Tibial artery (tissue), 4 donors: ENCODE measurements around the gene TACO1.

ENCODE experiments used
- DNase-seq, 2 donors: peaks; one replicate each; pipeline ENCODE4 v3.0.0-alpha.2; 2019
- H3K27ac ChIP-seq, 2 donors: fragments of 200-600 bp; sonication (generic) in 1 of 2; 1 replicate in 1 of 2; 2 replicates in 1 of 2; pipeline ENCODE4 v1.5.1; 2018 to 2019; ENCODE audit warnings: mild to moderate bottlenecking in 1 of 2
- H3K27me3 ChIP-seq, 2 donors: fragments of 200-600 bp; sonication (generic) in 1 of 2; one replicate each; pipeline versions ENCODE4 v1.5.1 to v1.6.0; 2016 to 2019
- H3K36me3 ChIP-seq, 3 donors: fragments of 200-600 bp; sonication (generic) in 2 of 3; one replicate each; pipeline ENCODE4 v1.5.1; 2016 to 2019; ENCODE audit warnings: mild to moderate bottlenecking in 2 of 3
- H3K4me1 ChIP-seq, 4 donors: fragments of 200-600 bp; sonication (generic) in 2 of 4; 1 replicate in 3 of 4; 2 replicates in 1 of 4; pipeline ENCODE4 v1.5.1; 2016 to 2019
- H3K4me3 ChIP-seq, 2 donors: fragments of 200-600 bp; sonication (generic) in 1 of 2; 1 replicate in 1 of 2; 2 replicates in 1 of 2; pipeline ENCODE4 v1.5.1; 2018 to 2019; ENCODE audit warnings: mild to moderate bottlenecking in 2 of 2
- H3K9me3 ChIP-seq, 3 donors: fragments of 200-600 bp; sonication (generic) in 1 of 3; one replicate each; pipeline ENCODE4 v1.5.1; 2016 to 2019
- intact Hi-C: fragments of 100-400 bp; cut with DNase I; formaldehyde crosslinking; loops from one replicate; pipeline ENCODE4 v1.15.0; 2023; ENCODE audit warnings: low total_unique reads
- TF ChIP-seq, protein P1 (sequence below), 2 experiments: fragments of 200-600 bp in 1 of 2; fragments of 450-650 bp in 1 of 2; IDR thresholded peaks; one replicate each; pipeline ENCODE4 v1.5.1; 2017 to 2019; ENCODE audit warnings: antibody characterized with exemption in 2 of 2, mild to moderate bottlenecking in 1 of 2, moderate library complexity in 1 of 2

TACO1 gene

DNA sequence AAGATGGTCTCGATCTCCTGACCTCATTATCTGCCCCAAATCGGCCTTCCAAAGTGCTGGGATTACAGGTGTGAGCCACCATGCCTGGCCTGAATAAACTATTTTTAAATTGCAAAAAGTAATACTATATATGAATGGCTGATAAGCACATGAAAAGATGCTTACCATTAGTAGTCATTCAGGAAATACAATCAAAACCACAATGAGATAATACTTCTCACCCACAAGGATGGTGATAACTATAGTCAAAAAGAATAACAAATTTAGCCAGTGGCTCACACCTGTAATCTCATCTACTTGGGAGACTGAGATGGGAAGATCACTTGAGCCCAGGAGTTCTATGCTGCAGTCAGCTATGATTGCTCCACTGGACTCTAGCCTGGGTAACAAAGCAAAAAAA lies 2.4 kb upstream of the TACO1 start:
- intact Hi-C loops, result no loop called here
- no peaks in the 10 kb centered on the region for H3K27me3 ChIP-seq

DNA sequence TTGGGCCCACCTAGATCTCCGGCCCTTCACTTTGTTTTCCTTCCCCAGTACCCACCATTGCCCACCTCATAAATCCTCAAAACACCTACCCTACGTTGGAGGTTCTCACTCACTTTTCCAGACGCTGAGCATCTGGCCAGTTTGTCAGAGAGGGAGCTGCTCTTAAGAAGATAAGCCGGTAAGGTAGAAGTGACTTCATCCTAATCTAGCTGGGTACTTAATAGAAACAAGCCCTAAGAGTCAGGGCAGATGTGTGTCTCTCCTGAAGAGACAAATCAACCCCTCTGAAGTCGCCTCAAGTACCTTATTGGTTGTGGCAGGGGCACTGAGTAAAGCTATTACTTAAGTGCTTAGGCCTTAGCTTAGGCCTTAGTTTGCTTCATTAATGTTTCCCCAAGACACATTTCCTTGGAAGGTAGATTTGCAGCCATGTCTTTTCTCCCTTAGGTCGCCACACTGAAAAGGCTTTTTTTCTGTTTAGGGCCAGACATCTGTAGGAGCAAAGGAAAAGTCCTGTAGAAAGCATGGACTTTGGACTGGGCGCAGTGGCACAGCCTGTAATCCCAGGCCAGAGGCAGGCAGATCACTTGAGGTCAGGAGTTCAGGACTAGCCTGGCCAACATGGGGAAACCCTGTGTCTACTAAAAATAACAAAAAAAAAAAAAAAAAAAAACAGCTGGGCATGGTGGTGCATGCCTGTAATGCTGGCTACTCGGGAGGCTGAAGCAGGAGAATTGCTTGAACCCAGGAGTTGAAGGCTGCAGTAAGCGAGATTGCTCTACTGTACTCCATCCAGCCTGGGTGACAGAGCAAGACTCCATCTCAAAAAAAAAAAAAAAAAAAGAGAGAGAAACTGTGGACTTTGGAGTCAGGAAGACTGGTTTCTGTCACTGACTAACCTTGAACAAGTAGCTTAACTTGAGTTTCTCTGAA lies 1.0 kb downstream of the TACO1 start:
- intact Hi-C loops, result no loop called here
- DNase-seq, result no peak

More for the DNA sequence above, 2.4 kb upstream of the TACO1 start:
- Histone ChIP-seq H3K9me3 (no peaks in the 10 kb centered on the region), H3K36me3 (peaks cover 0 to 12% (median 9%) of the 10 kb centered on the region in 3 donors), H3K27ac (no peak overlapping the region), H3K4me3 (no peak overlapping the region), H3K4me1 (peaks cover 0 to 17% (median 7%) of the 10 kb centered on the region in 4 donors)
- DNase-seq, result no peak
- TF ChIP-seq, protein P1, sequence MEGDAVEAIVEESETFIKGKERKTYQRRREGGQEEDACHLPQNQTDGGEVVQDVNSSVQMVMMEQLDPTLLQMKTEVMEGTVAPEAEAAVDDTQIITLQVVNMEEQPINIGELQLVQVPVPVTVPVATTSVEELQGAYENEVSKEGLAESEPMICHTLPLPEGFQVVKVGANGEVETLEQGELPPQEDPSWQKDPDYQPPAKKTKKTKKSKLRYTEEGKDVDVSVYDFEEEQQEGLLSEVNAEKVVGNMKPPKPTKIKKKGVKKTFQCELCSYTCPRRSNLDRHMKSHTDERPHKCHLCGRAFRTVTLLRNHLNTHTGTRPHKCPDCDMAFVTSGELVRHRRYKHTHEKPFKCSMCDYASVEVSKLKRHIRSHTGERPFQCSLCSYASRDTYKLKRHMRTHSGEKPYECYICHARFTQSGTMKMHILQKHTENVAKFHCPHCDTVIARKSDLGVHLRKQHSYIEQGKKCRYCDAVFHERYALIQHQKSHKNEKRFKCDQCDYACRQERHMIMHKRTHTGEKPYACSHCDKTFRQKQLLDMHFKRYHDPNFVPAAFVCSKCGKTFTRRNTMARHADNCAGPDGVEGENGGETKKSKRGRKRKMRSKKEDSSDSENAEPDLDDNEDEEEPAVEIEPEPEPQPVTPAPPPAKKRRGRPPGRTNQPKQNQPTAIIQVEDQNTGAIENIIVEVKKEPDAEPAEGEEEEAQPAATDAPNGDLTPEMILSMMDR (IDR thresholded peaks at IDR 0.05), result no peak

DNA sequence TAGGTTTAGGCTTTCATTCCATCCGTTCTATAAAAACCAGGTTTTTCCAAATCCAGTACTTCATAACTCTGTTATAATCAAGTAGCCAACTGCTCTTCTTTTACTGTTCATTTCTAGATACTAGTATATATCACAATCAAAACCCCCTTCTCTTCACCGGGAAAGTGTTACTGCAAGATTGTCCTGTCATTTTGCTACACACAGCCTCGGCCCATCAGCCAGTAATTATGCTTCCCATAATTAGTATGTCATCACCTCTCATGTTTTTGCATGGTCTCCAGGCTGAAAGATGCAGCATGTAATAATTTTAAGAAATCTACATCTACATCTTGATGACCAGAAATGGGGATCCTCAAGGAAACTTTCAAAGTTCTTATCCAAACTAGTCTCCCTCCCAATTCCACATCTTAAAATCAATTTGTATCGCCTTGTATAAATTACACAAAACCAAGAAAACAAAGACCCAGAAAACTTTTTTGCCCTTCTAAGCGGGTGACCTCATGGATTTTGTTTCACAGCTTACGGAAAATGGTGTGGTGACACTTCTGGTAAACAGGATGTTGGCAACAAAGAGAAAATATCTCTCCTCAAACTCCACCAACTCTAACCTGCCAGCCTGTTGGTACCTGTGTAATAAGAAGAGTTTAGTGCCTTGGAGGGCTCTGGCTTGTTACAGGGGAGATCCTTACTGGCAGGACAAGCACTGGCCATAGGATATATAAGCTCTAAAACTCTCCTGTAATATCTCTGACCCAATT lies 9.3 kb downstream of the TACO1 start:
- no peaks in the 10 kb centered on the region for H3K4me1 ChIP-seq
- intact Hi-C loops, result loop anchor here (5.0 kb wide), 1 partner anchor 183 kb away; no protein-coding TSS in a partner anchor
- peaks cover 34 to 63% (median 41%) of the 10 kb centered on the region in 3 donors for H3K36me3 ChIP-seq
- TF ChIP-seq, protein P1 (IDR thresholded peaks at IDR 0.05), result no peak
- no peak overlapping the region for H3K27ac ChIP-seq
- H3K9me3 ChIP-seq, result no peaks in the 10 kb centered on the region
- no peak for DNase-seq
- no peak overlapping the region for H3K4me3 ChIP-seq
- H3K27me3 ChIP-seq, result no peaks in the 10 kb centered on the region

More for the DNA sequence above, 1.0 kb downstream of the TACO1 start:
- Histone ChIP-seq H3K27me3 (no peaks in the 10 kb centered on the region), H3K36me3 (peaks cover 21 to 37% (median 27%) of the 10 kb centered on the region in 3 donors), H3K4me1 (peaks cover 0 to 17% (median 7%) of the 10 kb centered on the region in 4 donors), H3K27ac (peak overlapping the region; percentile 89 to 91), H3K4me3 (peak overlapping the region; percentile 78 to 88), H3K9me3 (no peaks in the 10 kb centered on the region)
- TF ChIP-seq, protein P1 (IDR thresholded peaks at IDR 0.05), result no peak

DNA sequence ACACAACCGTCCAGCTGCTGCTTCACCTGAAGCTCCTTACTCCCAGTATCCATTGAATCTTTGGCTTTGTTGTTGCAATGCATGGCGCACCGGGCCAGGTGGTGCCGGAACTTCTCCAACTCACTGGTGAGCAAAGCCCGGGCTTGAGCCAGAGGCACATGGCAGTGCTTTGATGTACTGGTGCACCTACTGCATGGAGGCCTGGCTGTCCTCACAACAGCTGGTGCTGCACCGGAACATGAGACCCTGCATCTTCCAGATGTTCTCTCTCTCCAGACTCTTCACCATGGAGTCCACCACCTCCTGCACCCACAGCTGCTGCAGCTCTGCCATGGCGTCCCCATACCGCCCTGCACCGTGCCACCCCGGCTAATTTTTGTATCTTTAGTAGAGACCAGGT lies 10.2 kb downstream of the TACO1 start:
- H3K36me3 ChIP-seq, result peaks cover 25 to 54% (median 32%) of the 10 kb centered on the region in 3 donors
- intact Hi-C loops, result loop anchor here (5.0 kb wide), 1 partner anchor 184 kb away; no protein-coding TSS in a partner anchor
- no peak overlapping the region for H3K4me3 ChIP-seq

DNA sequence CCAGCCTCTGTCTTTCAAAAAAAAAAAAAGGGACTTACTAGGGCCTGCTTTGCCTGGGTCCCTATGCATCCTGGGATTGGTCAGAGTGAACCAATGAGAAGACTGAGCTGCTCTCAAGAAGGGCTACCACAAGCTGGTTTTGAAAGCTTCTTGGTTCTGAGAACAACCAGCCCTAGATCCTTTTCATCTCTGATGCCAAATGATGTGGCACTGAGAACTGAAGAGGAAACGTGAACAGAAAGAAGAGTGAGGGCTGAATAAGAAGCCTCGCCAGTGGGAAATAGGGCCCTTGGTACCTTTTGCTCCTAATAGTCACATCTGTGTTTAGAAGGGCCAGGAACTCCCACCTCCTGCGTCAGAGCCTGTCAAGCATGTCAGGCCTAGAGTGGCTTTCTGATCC lies 10.7 kb downstream of the TACO1 start:
- H3K4me3 ChIP-seq, result no peak overlapping the region
- no peaks in the 10 kb centered on the region for H3K9me3 ChIP-seq
- TF ChIP-seq, protein P1 (IDR thresholded peaks at IDR 0.05), result no peak
- no peaks in the 10 kb centered on the region for H3K27me3 ChIP-seq
- DNase-seq, result no peak
- H3K36me3 ChIP-seq, result peaks cover 22 to 49% (median 27%) of the 10 kb centered on the region in 3 donors
- intact Hi-C loops, result loop anchor here (5.0 kb wide), 1 partner anchor 184 kb away; no protein-coding TSS in a partner anchor
- H3K4me1 ChIP-seq, result no peaks in the 10 kb centered on the region
- H3K27ac ChIP-seq, result no peak overlapping the region

More for the DNA sequence above, 10.2 kb downstream of the TACO1 start:
- H3K27me3 ChIP-seq, result no peaks in the 10 kb centered on the region
- TF ChIP-seq, protein P1 (IDR thresholded peaks at IDR 0.05), result no peak
- H3K9me3 ChIP-seq, result no peaks in the 10 kb centered on the region
- DNase-seq, result no peak
- H3K4me1 ChIP-seq, result no peaks in the 10 kb centered on the region
- no peak overlapping the region for H3K27ac ChIP-seq
